HCT116 (cell line): ENCODE data around the gene CTBP2. TPM values are rescaled to one million over a fixed set of nuclear protein-coding genes. Genes with fewer than 3 reads are reported as not detected.

ENCODE experiments used
- ATAC-seq: fragments of 200-7000 bp; cut with Tn5 transposase; 2 replicates; pipeline ENCODE4 v1.9.1; 2020; ENCODE audit warnings: mild to moderate bottlenecking, moderate library complexity
- BruUV-seq: library from RNA; stranded (reverse); fragments of 400-500 nt; replicated peaks from 2 replicates; lab custom pipeline; 2021; lab: Mats Ljungman, UMichigan
- CTCF ChIA-PET: fragments of 300-600 bp; sonication (Branson Sonifier 250); formaldehyde crosslinking; loops from one replicate; lab custom pipeline; 2021; ENCODE audit warnings: antibody characterized with exemption; lab: Charles Lee
- POLR2A ChIA-PET: fragments of 300-600, 350-600 bp; sonication (Branson Sonifier 250); formaldehyde crosslinking; loops from one replicate; lab custom pipeline; 2021; ENCODE audit warnings: antibody characterized with exemption; lab: Charles Lee
- RAD21 ChIA-PET, 2 experiments: fragments of 300-600 bp; sonication (Branson Sonifier 250); formaldehyde crosslinking; loops; one replicate each; lab custom pipeline; 2023; ENCODE audit warnings: low total read pairs in 2 of 2; ENCODE audit not compliant: uncharacterized antibody in 2 of 2, unreplicated experiment in 2 of 2, low non-redundant PET in 1 of 2; lab: Charles Lee
- DNase-seq: peaks from one replicate; pipeline ENCODE4 v3.0.0-alpha.2; 2010; ENCODE audit warnings: low read depth, low spot score
- H2AFZ ChIP-seq: fragments of 200-600 bp; shearing (Covaris generic), sonication (generic); 2 replicates; pipeline ENCODE4 v1.6.1; 2017; ENCODE audit warnings: low read depth, mixed run types, mixed read lengths, antibody characterized with exemption, low read length; ENCODE audit not compliant: poor library complexity, severe bottlenecking
- H3K27ac ChIP-seq: 2 replicates; pipeline ENCODE4 v1.5.1; 2012; ENCODE audit warnings: low read depth, low read length
- H3K27me3 ChIP-seq: fragments of 200-600 bp; sonication (generic); 2 replicates; pipeline ENCODE4 v1.6.1; 2016; ENCODE audit warnings: mixed run types, low read length, mixed read lengths; ENCODE audit not compliant: insufficient read depth
- H3K36me3 ChIP-seq, 2 experiments: fragments of 200-500 bp in 1 of 2; fragments of 200-600 bp in 1 of 2; sonication (Bioruptor generic) in 1 of 2; sonication (generic) in 1 of 2; 2 replicates each; pipeline versions ENCODE4 v1.5.1 to v1.6.1; 2014 to 2016; ENCODE audit warnings: low read length in 2 of 2, inconsistent platforms in 1 of 2, mixed read lengths in 1 of 2, mixed run types in 1 of 2; ENCODE audit not compliant: insufficient read depth in 2 of 2, control insufficient read depth in 1 of 2
- H3K4me1 ChIP-seq, 2 experiments: fragments of 200-600 bp in 1 of 2; sonication (generic) in 1 of 2; 2 replicates each; pipeline versions ENCODE4 v1.5.1 to v1.6.1; 2012 to 2017; ENCODE audit warnings: low read length in 2 of 2, inconsistent platforms in 1 of 2, mild to moderate bottlenecking in 1 of 2, mixed read lengths in 1 of 2, mixed run types in 1 of 2, moderate library complexity in 1 of 2; ENCODE audit not compliant: insufficient read depth in 2 of 2, control insufficient read depth in 1 of 2
- H3K4me2 ChIP-seq: fragments of 200-600 bp; sonication (generic); 2 replicates; pipeline ENCODE4 v1.6.1; 2017; ENCODE audit warnings: mixed run types, low read length, mixed read lengths
- H3K4me3 ChIP-seq, 2 experiments: fragments of 200-600 bp in 1 of 2; sonication (generic) in 1 of 2; replicated peaks in 1 of 2; 2 replicates each; pipeline ENCODE4 v1.5.1; 2011 to 2016; ENCODE audit warnings: low read length in 2 of 2, control low read depth in 1 of 2, low read depth in 1 of 2, mild to moderate bottlenecking in 1 of 2, mixed read lengths in 1 of 2, mixed run types in 1 of 2
- H3K79me2 ChIP-seq: fragments of 200-600 bp; sonication (generic); 2 replicates; pipeline ENCODE4 v1.6.1; 2017; ENCODE audit warnings: mild to moderate bottlenecking, mixed run types, low read length, moderate library complexity, mixed read lengths; ENCODE audit not compliant: insufficient read depth
- H3K9ac ChIP-seq: fragments of 200-600 bp; sonication (generic); 2 replicates; pipeline ENCODE4 v1.6.1; 2016; ENCODE audit warnings: low read length, mixed read lengths
- H3K9me2 ChIP-seq: fragments of 200-600 bp; sonication (generic), shearing (Covaris generic); 2 replicates; pipeline ENCODE4 v1.6.1; 2017; ENCODE audit warnings: mixed run types, mild to moderate bottlenecking, moderate library complexity; ENCODE audit not compliant: insufficient read depth
- H3K9me3 ChIP-seq, 2 experiments: fragments of 200-500 bp in 1 of 2; fragments of 200-600 bp in 1 of 2; sonication (Bioruptor generic) in 1 of 2; sonication (generic) in 1 of 2; 2 replicates each; pipeline ENCODE4 v1.6.1; 2014 to 2017; ENCODE audit warnings: low read length in 2 of 2, mixed read lengths in 2 of 2, inconsistent platforms in 1 of 2, low read depth in 1 of 2, mild to moderate bottlenecking in 1 of 2, mixed run types in 1 of 2, moderate library complexity in 1 of 2; ENCODE audit not compliant: control insufficient read depth in 1 of 2, insufficient read depth in 1 of 2
- H4K20me1 ChIP-seq: fragments of 200-600 bp; sonication (generic), shearing (Covaris generic); 2 replicates; pipeline ENCODE4 v1.6.1; 2017; ENCODE audit warnings: mixed run types, mild to moderate bottlenecking, moderate library complexity; ENCODE audit not compliant: insufficient read depth
- ATF3 ChIP-seq: IDR thresholded peaks from 2 replicates; pipeline ENCODE4 v1.6.1; 2012
- EGR1 ChIP-seq: IDR thresholded peaks from 2 replicates; pipeline ENCODE4 v1.6.1; 2012; ENCODE audit warnings: low read depth
- ELF1 ChIP-seq: IDR thresholded peaks from 2 replicates; pipeline ENCODE4 v1.6.1; 2012; ENCODE audit warnings: low read depth, borderline replicate concordance
- EZH2 ChIP-seq: fragments of 200-600 bp; sonication (generic); IDR thresholded peaks from 2 replicates; pipeline ENCODE4 v1.6.1; 2017; ENCODE audit warnings: antibody characterized with exemption, mixed run types
- EZH2phosphoT487 ChIP-seq: fragments of 200-600 bp; IDR thresholded peaks from 2 replicates; pipeline ENCODE4 v1.6.1; 2018; ENCODE audit warnings: antibody characterized with exemption, borderline replicate concordance
- JUND ChIP-seq: IDR thresholded peaks from 2 replicates; pipeline ENCODE4 v1.6.1; 2012
- POLR2AphosphoS5 ChIP-seq: IDR thresholded peaks from 2 replicates; pipeline ENCODE4 v1.6.1; 2011; ENCODE audit warnings: mild to moderate bottlenecking, low read depth, low read length, moderate library complexity
- RAD21 ChIP-seq: IDR thresholded peaks from 2 replicates; pipeline ENCODE4 v1.6.1; 2012; ENCODE audit warnings: low read depth, mild to moderate bottlenecking
- SIN3A ChIP-seq: IDR thresholded peaks from 2 replicates; pipeline ENCODE4 v1.6.1; 2012; ENCODE audit warnings: low read depth
- SP1 ChIP-seq: IDR thresholded peaks from 2 replicates; pipeline ENCODE4 v1.6.1; 2012; ENCODE audit warnings: low read depth
- TCF7L2 ChIP-seq: IDR thresholded peaks from 2 replicates; pipeline ENCODE4 v1.7.0; 2011; ENCODE audit warnings: borderline replicate concordance, inconsistent platforms; ENCODE audit not compliant: insufficient read depth, insufficient read length; ENCODE audit errors: extremely low read depth
- YY1 ChIP-seq: IDR thresholded peaks from 2 replicates; pipeline ENCODE4 v1.6.1; 2011; ENCODE audit warnings: low read length, low read depth, moderate library complexity, mild to moderate bottlenecking; ENCODE audit not compliant: insufficient replicate concordance; ENCODE audit errors: extremely low read depth
- ZBTB33 ChIP-seq: IDR thresholded peaks from 2 replicates; pipeline ENCODE4 v1.6.1; 2011; ENCODE audit warnings: mild to moderate bottlenecking, low read length, moderate library complexity; ENCODE audit not compliant: insufficient replicate concordance; ENCODE audit errors: extremely low read depth
- ZFX ChIP-seq: fragments of 450-650 bp; IDR thresholded peaks from 2 replicates; pipeline ENCODE4 v1.6.1; 2017
- ZNF274 ChIP-seq: fragments of 200-500 bp; sonication (Bioruptor generic); IDR thresholded peaks from 2 replicates; pipeline ENCODE4 v1.6.1; 2014; ENCODE audit warnings: mild to moderate bottlenecking, low read depth, low read length, inconsistent platforms
- intact Hi-C: fragments of 100-400 bp; cut with micrococcal nuclease; formaldehyde crosslinking; loops from 2 replicates; pipeline ENCODE4 v1.10.0; 2022
- total RNA-seq: library from RNA; stranded (reverse); gene quantifications from one replicate; pipeline ENCODE4 v1.2.1, GENCODE V29; 2021; ENCODE audit not compliant: unreplicated experiment
- TF ChIP-seq, protein P1 (sequence below): IDR thresholded peaks from 2 replicates; pipeline ENCODE4 v1.6.1; 2012
- TF ChIP-seq, protein P2 (sequence below), 3 experiments: fragments of 200-600 bp in 1 of 3; sonication (generic) in 1 of 3; IDR thresholded peaks in 2 of 3; conservative IDR thresholded peaks in 1 of 3; 2 replicates each; pipeline ENCODE4 v1.5.1; 2012 to 2017; ENCODE audit warnings: low read depth in 2 of 3, low read length in 2 of 3, antibody characterized with exemption in 1 of 3, borderline replicate concordance in 1 of 3, control low read depth in 1 of 3, mild to moderate bottlenecking in 1 of 3, mixed read lengths in 1 of 3, mixed run types in 1 of 3, moderate library complexity in 1 of 3; ENCODE audit not compliant: insufficient read depth in 1 of 3

CTBP2 gene
- total RNA-seq, 1 experiment from 2014 or later = 144 TPM

- Histone ChIP-seq H2AFZ (no peak overlapping the region), H3K27ac (no peak overlapping the region), H3K27me3 (no peaks in the 10 kb centered on the region), H3K79me2 (peaks cover 98% of the 10 kb centered on the region), H3K4me3 (no peak overlapping the region), H3K9ac (no peak overlapping the region), H3K9me2 (no peaks in the 10 kb centered on the region), H3K4me1 (peaks cover 8 to 17% of the 10 kb centered on the region in 2 experiments; a peak in 3 of 4 replicates), H3K4me2 (no peak overlapping the region), H3K36me3 (peaks cover 0 to 17% of the 10 kb centered on the region in 2 experiments), H4K20me1 (peaks cover 15% of the 10 kb centered on the region; the same call in 1 of the 2 replicates), H3K9me3 (no peaks in the 10 kb centered on the region)
- ChIA-PET POLR2A (no interaction called here), CTCF (no interaction called here), RAD21 (interaction anchor here in 1 of 2 experiments (1.8 kb wide), 1 partner anchor 17 kb away, joined by 5 read pairs; no protein-coding TSS in a partner anchor)
- intact Hi-C loops = no loop called here
- DNase-seq = no peak
- TF ChIP-seq TCF7L2 = no peak
- no peak for TF ChIP-seq POLR2AphosphoS5
- TF ChIP-seq EZH2 = no peak
- TF ChIP-seq RAD21 = no peak
- no peak for TF ChIP-seq ATF3
- no peak for TF ChIP-seq JUND
- no peak for TF ChIP-seq SIN3A
- no peak for TF ChIP-seq YY1
- TF ChIP-seq EGR1 = no peak
- TF ChIP-seq ZNF274 = no peak
- TF ChIP-seq ZBTB33 = no peak
- TF ChIP-seq EZH2phosphoT487 = no peak
- TF ChIP-seq SP1 = no peak
- TF ChIP-seq, protein P1, sequence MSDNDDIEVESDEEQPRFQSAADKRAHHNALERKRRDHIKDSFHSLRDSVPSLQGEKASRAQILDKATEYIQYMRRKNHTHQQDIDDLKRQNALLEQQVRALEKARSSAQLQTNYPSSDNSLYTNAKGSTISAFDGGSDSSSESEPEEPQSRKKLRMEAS = no peak
- TF ChIP-seq, protein P2, sequence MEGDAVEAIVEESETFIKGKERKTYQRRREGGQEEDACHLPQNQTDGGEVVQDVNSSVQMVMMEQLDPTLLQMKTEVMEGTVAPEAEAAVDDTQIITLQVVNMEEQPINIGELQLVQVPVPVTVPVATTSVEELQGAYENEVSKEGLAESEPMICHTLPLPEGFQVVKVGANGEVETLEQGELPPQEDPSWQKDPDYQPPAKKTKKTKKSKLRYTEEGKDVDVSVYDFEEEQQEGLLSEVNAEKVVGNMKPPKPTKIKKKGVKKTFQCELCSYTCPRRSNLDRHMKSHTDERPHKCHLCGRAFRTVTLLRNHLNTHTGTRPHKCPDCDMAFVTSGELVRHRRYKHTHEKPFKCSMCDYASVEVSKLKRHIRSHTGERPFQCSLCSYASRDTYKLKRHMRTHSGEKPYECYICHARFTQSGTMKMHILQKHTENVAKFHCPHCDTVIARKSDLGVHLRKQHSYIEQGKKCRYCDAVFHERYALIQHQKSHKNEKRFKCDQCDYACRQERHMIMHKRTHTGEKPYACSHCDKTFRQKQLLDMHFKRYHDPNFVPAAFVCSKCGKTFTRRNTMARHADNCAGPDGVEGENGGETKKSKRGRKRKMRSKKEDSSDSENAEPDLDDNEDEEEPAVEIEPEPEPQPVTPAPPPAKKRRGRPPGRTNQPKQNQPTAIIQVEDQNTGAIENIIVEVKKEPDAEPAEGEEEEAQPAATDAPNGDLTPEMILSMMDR (IDR thresholded peaks at IDR 0.05 in 2 of 3, conservative IDR thresholded peaks at IDR 0.05 in 1 of 3; ENCODE audit: borderline replicate concordance in 1 of 3, insufficient read depth in 1 of 3, low read depth in 2 of 3, low read length in 2 of 3) = no peak
- no peak for TF ChIP-seq ELF1
- TF ChIP-seq ZFX = no peak
- no peak for ATAC-seq
- no TSS peak for BruUV-seq
Observed at GRCh38 chr10:125103924-125104323, 56.4 kb downstream of the CTBP2 start.
